ENCODE data around the gene INF2.
"Not testable (repeated sequence)": the region's sequence is repeated elsewhere in the genome, so short reads cannot be mapped to it uniquely, and the experiment has no call there.

INF2 gene

GRCh38 chr14:104724407-104724980 is 35.1 kb downstream of the INF2 start:
- peak in 1 of 2 experiments; percentile 22 for DNase-seq

- peak; percentile 21 to 33 for DNase-seq
These were observed 35.8 kb downstream of the INF2 start for GRCh38 chr14:104724981-104725771.

GRCh38 chr14:104725772-104726548 is 36.5 kb downstream of the INF2 start:
- no peak for DNase-seq

- DNase-seq = peak in 1 of 2 experiments; percentile 11
These were observed 37.4 kb downstream of the INF2 start for GRCh38 chr14:104726600-104727451.

- no peak for DNase-seq
These were observed 39.2 kb downstream of the INF2 start for GRCh38 chr14:104728631-104729030.

GRCh38 chr14:104729176-104729834 is 39.9 kb downstream of the INF2 start:
- DNase-seq = not testable (repeated sequence)

- DNase-seq = no peak
These were observed 40.4 kb downstream of the INF2 start for GRCh38 chr14:104729835-104730181.

- no peak for DNase-seq
These were observed 41.1 kb downstream of the INF2 start for GRCh38 chr14:104730487-104730886.

GRCh38 chr14:104731320-104732294 is 42.2 kb downstream of the INF2 start:
- peak in 1 of 2 experiments; percentile 27 for DNase-seq

- no peak for DNase-seq
These were observed 43.0 kb downstream of the INF2 start for GRCh38 chr14:104732355-104732804.

- DNase-seq = no peak
These were observed 43.7 kb downstream of the INF2 start for GRCh38 chr14:104732931-104733681.

- DNase-seq = no peak
These were observed 44.7 kb downstream of the INF2 start for GRCh38 chr14:104734051-104734587.

- DNase-seq = no peak
These were observed 45.2 kb downstream of the INF2 start for GRCh38 chr14:104734601-104734990.

- DNase-seq = no peak
These were observed 45.8 kb downstream of the INF2 start for GRCh38 chr14:104734991-104735779.

- no peak for DNase-seq
These were observed 46.6 kb downstream of the INF2 start for GRCh38 chr14:104735830-104736642.

GRCh38 chr14:104738375-104739019 is 49.1 kb downstream of the INF2 start:
- DNase-seq = no peak

- DNase-seq = no peak
These were observed 49.6 kb downstream of the INF2 start for GRCh38 chr14:104739026-104739425.

Data from SW 1271 (cell line).